HG02588 (cell line): ENCODE measurements around the gene AP3S1.
"Not testable (repeated sequence)": the region's sequence is repeated elsewhere in the genome, so short reads cannot be mapped to it uniquely, and the experiment has no call there.

Experiments used
- ATAC-seq: cut with Tn5 transposase; IDR thresholded peaks from one replicate; pipeline ENCODE4 v1.9.1; 2021; ENCODE audit warnings: mild to moderate bottlenecking, moderate library complexity; ENCODE audit not compliant: unreplicated experiment

The AP3S1 gene

DNA sequence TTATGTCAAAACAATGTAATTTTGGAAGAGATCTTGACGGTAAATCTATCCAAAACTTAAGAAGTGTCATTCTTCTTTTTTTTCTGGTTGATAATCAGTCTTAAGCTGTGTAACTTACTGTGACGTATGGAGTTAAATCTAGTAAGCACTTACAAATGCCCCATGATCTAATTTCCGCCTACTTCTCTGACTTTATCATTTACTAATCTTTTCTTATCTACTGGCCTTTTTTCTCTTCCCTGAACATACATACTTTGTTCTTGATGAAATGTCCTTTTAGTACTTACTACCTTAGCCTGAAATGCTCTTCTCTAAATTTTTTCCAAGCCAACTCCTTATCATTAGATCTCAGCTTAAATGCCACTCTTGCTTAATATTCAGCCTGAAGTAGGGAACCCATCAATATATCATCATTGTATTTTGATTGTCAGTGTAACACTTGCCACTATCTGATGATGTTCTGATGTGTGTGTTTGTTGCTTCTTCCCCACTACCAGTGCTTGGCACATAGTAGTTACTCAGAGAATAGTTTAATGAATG is 27.6 kb downstream of the AP3S1 start:
- ATAC-seq = no peak

DNA sequence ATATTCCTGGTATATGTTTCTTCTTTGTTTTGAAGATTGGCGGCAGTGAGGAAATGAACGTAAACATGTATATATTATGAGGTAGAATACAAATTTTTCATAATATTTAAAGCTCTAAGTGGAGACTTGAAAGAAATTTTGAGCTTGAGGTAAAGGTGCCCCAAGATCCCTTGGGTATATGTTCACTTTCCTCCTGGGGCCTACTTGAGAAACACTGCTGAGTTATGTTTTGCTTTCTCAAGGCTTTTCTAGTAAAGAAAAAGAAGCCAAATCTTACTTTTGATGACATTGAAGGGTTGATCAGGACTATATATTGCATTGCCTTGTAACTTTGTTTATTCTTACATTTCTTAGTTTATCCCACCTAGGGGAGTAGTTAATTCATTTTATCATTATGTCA is 30.7 kb downstream of the AP3S1 start:
- ATAC-seq = no peak

DNA sequence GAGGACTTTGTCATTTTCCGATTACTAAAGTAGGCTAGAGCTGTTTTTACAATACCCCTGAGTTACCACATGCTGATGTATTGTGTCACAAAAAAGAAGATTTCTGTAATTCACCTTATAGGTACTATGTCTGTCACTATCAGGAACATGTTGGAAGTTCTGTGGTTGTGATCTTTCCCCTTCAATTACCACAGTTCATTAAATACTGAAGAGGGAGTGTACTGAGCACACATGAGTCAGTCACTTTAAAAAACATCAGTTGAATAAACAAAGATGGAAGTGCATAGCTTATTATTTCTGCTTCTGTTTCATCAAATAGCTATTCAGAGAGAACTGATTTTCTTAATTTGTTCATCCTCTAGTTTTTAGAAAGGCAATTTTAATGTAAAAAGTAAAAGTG is 31.7 kb downstream of the AP3S1 start:
- ATAC-seq = no peak

DNA sequence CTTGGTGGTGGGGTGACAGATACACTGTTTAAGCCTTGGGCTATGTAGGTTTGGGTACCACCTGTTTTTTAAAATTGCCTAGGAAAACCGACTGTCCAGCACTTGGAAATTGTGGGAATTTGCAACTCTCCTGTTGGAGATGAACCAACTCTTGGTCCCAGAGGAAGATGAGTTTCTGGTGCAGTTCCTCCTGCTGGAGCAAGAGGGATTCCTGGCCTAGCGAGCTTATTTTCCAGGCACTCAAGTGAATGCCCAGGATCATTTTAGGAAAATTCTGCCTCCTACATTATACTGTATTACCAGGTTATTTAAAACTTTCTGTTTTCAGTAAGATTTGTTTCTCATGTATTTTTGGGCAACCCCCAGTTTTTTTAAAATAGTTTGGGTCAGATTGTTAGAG is 33.7 kb downstream of the AP3S1 start:
- ATAC-seq = no peak

DNA sequence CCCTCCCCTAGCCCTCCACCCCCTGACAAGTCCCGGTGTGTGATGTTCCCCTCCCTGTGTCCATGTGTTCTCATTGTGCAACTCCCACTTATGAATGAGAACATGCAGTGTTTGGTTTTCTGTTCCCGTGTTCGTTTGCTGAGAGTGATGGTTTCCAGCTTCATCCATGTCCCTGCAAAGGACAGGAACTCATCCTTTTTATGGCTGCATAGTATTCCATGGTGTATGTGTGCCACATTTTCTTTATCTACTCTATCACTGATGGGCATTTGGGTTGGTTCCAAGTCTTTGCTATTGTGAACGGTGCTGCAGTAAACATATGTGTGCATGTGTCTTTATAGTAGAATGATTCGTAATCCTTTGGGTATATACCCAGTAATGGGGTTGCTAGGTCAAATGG is 35.6 kb downstream of the AP3S1 start:
- not testable (repeated sequence) for ATAC-seq

DNA sequence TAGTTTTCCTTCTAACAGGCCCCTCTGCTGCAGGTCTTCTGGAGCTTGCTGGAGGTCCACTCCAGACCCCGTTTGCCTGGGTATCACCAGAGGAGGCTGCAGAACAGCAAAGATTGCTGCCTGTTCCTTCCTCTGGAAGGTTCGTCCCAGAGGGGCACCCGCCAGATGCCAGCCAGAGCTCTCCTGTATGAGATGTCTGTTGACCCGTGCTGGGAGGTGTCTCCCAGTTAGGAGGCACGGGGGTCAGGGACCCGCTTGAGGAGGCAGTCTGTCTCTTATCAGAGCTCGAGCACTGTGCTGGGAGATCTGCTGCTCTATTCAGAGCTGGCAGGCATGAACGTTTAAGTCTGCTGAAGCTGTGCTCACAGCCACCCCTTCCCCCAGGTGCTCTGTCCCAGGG is 40.7 kb downstream of the AP3S1 start:
- not testable (repeated sequence) for ATAC-seq

DNA sequence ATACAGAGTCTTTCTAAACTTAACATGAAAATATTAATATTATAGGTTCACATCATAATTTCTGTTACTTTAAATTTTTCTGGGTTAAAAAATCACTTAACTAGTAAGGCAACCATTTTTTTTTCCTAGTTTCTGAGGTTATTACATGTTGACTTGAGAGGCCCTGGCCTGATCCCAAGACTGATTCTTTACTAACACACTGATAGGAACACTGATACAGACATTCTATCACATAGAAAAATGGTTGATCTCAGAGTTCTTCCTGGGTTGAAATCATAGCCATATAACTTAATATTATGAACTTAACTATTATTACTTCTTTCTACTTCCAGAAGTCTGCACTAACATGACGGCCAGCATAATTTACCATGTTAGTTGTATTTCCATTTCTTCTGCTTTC is 43.0 kb downstream of the AP3S1 start:
- no peak for ATAC-seq

DNA sequence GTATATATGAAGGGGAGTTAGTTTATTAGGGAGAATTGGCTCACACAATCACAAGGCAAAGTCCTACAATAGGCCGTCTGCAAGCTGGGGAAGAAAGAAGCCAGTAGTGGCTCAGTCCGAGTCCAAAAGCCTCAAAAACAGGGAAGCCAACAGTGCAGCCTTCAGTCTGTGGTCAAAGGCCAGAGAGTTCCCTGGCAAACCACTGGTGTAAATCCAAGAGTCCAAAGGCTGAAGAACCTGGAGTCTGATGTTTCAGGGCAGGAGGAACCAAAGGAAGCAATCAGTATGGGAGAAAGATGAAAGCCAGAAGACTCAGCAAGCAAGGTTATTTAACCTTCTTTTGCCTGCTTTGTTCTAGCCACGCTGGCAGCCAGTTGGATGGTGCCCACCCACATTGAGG is 43.5 kb downstream of the AP3S1 start:
- not testable (repeated sequence) for ATAC-seq

DNA sequence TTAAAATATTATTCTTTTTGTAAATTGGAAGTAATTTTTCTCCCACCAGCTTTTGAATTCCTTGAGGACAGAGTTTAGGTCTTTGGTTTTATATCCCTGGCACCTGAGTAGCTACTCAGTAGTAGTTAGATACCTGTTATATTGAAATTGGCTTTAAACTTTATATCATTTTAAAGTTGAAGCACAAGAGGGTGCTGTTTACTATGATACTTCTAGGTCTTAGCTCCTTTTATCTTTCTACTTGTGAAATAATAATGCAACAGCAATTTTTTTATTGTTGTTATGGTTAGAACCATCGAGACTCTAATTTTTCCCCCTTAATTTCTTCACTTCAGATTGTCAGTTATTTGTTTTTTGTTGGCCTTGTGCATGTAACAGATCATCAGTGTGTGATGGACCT is 46.3 kb downstream of the AP3S1 start:
- ATAC-seq = no peak

DNA sequence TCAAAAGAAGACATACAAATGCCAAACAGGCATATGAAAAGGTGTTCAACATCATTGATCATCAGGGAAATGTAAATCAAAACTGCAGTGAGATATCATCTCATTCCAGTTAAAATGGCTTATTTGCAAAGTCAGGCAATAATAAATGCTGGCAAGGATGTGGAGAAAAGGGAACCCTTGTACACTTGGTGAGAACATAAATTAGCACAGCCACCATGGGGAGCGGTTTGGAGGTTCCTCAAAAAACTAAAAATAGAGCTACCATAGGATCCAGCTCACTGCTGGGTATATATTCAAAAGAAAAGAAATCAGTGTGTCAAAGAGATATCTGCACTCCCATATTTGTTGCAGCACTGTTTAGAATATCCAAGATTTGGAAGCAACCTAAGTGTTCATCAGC is 50.3 kb downstream of the AP3S1 start:
- no peak for ATAC-seq

DNA sequence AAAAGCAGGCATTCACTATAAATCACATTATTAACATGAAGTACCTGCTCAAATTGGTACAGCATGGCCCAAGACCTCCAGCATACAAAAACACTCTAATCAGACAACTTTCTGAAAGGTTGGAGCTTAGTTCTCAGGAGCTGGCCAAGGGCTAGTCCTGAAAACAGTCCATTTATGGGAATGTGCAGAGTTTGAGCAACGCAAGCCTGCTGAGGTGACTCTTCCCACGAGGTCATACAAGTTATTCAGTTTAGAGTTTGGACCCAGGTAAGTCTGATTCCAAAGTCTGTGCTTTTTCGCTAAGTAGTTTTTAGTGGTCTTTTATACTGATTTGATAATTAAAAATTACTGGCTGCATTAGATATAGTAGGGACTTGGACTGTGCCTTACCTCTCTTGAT is 52.6 kb downstream of the AP3S1 start:
- ATAC-seq = no peak

DNA sequence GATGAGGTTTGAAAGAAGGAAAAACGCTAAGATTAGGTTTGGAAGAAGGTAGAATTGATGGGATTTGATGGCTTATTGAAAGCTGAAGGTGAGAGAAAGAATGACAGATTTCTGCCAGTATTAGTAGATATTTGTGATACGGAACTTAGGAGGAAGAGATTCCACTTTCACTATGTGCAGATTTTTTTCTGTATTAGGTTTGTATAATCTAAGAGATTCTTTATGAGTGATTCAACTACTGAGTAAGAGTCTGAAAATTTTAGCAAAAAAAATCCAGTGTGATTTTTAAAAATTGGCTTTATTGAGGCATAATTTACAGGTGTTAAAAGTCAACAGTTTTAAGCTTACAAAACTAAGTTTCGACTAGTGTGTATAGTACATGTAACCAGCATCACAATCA is 54.1 kb downstream of the AP3S1 start:
- ATAC-seq = no peak

DNA sequence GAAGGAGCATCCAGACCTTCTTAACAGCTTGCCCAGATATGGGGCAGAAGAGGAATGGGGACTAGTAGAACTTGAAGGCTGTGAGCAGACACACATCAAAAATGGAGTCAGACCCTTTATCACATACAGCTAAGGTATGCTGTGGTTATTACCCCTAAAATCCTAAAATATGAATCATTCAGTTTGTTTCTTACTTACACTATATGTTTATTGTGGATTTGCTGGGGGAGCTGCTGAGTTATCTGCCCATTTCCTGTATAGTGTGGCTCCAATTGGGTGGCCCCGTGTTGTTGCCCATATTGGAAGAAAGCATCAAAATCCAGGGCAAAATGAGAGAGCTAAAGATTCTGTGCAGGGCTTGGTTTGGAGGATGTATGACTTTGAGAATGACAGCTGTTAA is 56.9 kb downstream of the AP3S1 start:
- ATAC-seq = no peak

DNA sequence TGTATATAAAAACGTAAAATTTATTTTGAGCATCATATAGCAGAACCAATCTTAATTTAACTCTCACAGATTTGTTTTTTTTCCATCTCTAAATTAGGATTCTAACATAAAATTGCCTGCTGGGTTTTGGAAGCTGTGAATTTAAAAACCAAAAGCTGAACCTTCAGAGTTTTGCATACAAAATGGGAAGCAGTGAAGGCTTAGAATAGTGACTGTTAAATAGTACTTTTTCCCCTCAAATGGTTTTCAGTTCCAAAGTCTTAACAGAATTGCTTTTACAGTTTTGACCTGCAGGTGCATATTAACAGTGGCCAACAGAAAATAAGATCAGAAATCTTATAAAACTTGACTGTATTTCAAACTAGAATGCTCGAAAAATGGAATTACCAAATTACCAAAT is 65.4 kb downstream of the AP3S1 start:
- no peak for ATAC-seq

DNA sequence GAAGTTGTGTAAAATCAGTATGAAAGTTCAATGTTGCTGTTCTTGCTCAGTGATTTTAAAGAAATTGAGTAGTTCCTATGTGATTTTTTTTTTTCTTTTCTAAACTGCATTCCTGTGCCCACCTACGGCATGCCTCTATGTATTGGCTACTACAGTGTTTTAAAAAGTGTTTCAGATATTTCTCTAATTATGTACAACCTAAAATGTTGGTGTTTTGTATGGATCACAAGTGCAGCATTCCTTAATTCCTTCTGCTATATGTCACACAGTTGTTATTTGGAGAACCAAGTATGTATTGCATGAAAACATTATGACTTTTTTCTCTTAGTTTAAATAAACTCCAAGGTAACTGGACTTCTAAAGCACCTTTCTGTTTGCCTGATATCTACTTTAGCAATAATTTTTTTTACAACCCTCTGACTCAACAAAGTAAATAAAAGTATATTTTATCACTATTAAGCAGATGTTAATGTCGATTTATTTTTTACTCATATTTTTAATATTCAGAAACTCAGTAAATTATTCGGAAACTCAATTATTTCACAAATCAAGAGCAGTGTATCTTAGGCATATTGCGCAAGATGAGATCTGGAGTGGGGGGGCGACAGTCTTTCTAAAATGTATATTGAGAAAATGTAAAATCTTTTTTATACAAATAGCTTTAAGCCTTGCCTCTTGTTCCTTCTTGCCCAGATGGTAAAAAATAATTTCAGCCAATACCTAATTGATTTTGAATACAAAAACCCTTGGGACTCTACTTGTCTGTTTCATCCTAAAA is 72.1 kb downstream of the AP3S1 start:
- not testable (repeated sequence) for ATAC-seq

DNA sequence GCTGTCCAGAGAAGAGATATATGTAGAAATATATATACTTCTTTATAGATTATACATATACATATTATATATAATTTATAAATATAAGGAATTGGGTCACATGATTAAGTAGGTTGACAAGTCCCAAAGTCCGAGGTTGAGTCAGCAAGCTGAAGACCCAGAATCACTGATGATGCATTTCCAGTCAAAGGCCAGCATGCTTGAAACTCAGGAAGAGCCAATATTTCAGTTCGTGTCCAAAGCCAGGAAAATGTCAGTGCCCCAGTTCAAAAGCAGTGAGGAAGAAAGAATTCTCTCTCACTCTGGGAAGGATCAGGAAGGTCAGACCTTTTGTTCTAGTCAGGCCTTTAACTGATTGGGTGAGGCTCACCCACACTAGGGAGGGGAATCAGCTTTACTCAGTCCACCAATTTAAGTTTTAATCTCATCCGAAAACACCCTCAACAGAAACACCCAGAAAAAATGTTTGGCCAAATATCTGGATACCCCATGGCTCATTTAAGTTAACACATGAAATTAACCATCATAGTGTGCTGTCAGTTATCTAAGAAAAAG is 78.5 kb downstream of the AP3S1 start:
- ATAC-seq = no peak

DNA sequence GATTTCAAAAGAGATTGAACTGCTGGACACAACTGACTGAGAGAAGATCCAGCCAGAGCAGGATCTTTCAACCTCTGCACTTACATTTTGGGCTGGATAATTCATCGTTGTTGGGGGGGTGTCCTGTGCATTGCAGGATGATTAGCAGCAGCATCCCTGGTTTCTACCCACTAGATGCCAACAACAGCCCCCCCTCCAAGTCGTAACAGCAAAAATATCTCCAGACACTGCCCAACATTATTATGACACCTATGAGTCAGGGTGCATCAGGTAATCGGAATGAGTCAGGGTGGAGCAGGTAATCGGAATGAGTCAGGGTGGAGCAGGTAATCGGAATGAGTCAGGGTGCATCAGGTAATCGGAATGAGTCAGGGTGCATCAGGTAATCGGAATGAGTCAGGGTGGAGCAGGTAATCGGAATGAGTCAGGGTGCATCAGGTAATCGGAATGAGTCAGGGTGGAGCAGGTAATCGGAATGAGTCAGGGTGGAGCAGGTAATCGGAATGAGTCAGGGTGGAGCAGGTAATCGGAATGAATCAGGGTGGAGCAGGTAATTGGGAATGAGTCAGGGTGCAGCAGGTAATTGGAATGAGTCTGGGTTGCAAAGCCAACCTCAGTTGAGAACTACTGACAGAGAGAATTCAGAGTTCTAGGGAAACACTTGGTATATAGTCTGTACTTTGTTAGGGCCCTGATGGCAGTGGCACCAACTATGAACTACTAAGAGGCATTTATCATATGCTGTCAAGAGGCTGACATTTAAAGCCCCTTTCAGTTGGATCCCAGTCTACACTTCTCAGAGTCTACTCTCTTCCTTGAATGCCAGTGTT is 87.1 kb downstream of the AP3S1 start:
- not testable (repeated sequence) for ATAC-seq

DNA sequence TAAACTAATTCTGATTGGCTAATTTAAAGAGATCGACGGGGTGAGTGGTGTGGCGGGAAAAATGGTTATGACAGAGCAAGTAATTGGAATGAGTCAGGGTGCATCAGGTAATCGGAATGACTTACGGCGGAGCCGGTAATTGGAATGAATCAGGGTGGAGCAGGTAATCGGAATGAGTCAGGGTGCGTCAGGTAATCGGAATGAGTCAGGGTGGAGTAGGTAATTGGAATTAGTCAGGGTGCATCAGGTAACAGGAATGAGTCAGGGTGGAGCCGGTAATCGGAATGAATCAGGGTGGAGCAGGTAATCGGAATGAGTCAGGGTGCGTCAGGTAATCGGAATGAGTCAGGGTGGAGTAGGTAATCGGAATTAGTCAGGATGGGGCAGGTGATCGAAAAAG is 88.4 kb downstream of the AP3S1 start:
- ATAC-seq = not testable (repeated sequence)

DNA sequence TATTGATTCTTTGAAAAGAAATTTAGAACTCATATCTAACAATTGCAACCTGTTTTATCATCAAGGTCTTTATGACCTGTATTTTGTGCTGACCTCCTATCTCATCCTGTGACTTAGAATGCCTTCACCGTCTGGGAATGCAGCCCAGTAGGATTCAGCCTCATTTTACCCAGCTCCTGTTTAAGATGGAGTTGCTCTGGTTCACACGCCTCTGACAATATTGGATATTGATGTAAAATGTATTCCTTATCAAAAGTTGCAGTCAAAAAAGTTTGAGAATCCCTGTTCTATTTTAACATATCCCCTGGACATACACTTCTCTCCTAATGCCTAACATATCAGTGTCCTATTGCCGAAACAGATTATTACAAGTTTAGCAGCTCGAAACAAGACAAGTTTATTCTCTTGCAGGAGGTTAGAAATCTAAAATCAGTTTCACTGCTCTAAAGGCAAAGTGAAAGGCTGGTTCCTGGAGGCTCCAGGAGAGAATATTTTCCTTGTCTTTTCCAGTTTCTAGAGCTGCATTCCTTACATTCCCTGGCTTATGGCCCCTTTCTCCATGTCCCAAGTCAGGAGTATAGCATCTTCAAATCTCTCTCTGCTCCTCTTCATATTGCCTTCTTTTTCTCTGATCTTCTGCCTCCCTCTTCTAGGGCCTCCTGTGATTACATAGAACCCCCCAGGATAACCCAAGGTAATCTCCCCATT is 89.0 kb downstream of the AP3S1 start:
- ATAC-seq = no peak

DNA sequence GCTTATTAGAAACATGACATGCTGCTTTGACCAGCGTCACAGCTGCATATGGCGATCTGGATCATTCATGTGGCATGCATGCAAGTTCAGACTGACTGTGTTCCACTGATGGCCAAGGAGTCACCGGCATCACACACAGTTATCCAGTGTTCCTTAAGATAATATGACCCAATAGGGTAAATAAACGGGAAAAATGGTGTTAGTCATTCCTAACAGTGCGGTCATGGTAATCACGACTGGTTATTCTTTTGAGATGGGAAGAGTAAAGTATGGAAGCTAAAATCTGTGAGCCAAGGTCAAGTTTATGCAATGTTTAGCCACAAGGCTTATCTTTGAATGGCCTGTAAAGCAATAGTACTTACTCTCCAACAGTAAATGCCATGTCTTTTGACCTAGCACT is 91.3 kb downstream of the AP3S1 start:
- ATAC-seq = no peak

DNA sequence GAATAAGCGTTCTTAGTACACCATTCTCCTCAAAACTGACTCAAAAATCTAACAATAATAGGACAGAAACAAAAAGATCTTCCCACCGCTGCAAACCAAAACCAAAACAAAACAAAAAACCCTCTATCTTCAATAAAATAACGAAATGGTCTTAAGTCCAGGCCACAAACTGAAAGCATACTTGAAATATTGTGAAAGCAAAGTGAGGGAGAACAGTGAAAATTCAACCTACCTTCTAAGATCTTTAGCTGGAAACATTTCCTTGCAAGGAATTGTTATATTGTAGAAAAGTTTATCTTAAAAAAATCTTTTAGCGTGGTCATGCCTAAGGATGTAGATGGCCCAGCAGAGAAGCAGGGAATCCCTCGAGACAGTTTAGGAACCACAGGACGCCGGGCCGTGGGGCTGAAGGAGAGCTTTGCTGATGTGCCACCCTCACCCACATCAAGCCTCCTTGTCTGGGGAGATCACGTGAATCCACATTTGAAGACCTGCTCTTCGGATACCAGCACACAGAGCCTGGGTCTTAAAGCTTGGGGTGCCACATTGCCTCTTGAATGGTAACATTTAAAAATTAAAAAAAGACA is 92.7 kb downstream of the AP3S1 start:
- ATAC-seq = no peak
